ENCODE measurements around the gene CYP4Z1.
"Not testable (repeated sequence)": the region's sequence is repeated elsewhere in the genome, so short reads cannot be mapped to it uniquely, and the experiment has no call there.

CYP4Z1 gene, protein sequence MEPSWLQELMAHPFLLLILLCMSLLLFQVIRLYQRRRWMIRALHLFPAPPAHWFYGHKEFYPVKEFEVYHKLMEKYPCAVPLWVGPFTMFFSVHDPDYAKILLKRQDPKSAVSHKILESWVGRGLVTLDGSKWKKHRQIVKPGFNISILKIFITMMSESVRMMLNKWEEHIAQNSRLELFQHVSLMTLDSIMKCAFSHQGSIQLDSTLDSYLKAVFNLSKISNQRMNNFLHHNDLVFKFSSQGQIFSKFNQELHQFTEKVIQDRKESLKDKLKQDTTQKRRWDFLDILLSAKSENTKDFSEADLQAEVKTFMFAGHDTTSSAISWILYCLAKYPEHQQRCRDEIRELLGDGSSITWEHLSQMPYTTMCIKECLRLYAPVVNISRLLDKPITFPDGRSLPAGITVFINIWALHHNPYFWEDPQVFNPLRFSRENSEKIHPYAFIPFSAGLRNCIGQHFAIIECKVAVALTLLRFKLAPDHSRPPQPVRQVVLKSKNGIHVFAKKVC

DNA sequence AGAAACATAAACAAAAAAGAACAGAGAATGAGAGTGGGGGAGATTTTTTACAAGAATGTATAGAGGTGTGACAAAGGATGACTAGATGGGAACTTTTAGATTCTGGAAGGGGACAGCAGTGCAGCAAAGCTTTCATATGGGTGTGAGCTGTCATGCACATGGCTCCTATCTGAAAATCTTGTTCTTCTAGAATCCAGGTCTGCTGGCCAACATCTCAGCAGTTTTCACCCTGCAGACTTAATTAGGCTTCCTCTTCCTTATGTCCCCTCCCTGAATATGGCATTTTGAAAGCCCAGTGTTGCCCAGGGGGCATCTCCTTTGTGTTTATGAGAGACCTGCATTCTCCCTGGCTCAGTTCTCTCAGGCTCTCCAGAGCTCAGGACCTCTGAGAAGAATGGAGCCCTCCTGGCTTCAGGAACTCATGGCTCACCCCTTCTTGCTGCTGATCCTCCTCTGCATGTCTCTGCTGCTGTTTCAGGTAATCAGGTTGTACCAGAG, at the start of gene CYP4Z1:
TSS of gene CYP4Z1 (plus strand) at position 135 of the 498 bp plus-strand sequence. CDS start at position 395, 260 bp downstream.
- no peak for DNase-seq
- no peaks in the 10 kb centered on the region for H3K4me1 Mint-ChIP-seq (ENCODE audit: low read depth)
- H3K36me3 Mint-ChIP-seq (ENCODE audit: low read depth), result no peaks in the 10 kb centered on the region
- H3K9me3 Mint-ChIP-seq, result no peaks in the 10 kb centered on the region
- H3K4me3 Mint-ChIP-seq, result no peak within 1 kb of the TSS
- H3K27me3 Mint-ChIP-seq, result peaks cover 33% of the 10 kb centered on the region
- no peak within 1 kb of the TSS for H3K27ac Mint-ChIP-seq

DNA sequence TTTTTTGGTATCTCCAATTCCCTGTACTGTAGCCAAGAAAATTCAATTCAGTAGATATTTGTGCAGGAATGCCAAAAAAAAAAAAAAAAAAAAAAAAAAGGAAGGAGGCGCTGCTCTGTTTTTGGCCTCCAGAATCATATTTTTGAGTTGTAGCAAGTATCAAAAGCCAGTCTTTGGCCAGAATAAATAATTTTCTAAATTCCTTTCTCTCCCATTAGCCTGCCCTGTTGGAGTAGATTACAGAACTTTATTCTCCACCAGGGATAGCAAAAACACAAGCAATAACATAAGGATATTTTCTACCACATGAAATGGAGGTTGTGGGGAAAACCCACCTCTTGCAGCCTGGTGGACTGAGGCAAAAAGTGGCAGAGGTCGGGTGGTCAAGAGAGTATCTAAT, 46.0 kb upstream of the CYP4Z1 start:
- H3K36me3 Mint-ChIP-seq (ENCODE audit: low read depth), result no peaks in the 10 kb centered on the region
- no peak overlapping the region for H3K4me3 Mint-ChIP-seq
- no peak overlapping the region for H3K27ac Mint-ChIP-seq
- H3K9me3 Mint-ChIP-seq, result no peaks in the 10 kb centered on the region
- H3K27me3 Mint-ChIP-seq, result peaks cover 47% of the 10 kb centered on the region
- no peak for DNase-seq
- H3K4me1 Mint-ChIP-seq (ENCODE audit: low read depth), result no peaks in the 10 kb centered on the region

DNA sequence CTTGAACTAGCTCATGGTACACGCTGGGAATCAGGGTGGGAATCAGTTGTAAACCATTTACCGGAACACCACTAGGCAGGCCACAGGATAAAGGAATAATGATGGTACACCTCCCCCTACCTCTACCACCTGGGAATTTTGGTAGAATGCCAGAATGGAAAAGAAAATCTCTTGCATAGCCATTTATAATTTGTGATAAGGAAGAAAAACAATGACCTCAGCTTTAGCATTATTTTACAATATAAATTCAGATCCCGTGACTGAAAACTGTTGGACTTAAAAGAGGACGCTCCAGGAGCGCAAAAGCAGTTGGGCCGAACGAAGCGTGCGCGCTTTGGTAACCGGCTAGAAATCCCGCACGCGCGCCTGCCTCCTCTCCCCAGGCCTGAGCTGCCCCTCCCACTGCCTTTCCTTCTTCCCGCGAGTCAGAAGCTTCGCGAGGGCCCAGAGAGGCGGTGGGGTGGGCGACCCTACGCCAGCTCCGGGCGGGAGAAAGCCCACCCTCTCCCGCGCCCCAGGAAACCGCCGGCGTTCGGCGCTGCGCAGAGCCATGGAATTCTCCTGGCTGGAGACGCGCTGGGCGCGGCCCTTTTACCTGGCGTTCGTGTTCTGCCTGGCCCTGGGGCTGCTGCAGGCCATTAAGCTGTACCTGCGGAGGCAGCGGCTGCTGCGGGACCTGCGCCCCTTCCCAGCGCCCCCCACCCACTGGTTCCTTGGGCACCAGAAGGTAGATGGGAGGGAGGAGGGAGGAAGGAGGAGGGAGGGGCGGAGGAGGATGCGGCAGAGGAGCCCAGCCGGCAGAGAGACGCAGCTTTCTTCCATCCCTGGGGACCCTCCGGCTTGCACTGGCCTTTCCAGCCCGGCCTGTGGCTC, 43.5 kb upstream of the CYP4Z1 start, which contains the start of gene CYP4X1:
TSS of gene CYP4X1 (plus strand) at position 402 of the 873 bp plus-strand sequence. CDS start at position 551, 149 bp downstream.
- H3K9me3 Mint-ChIP-seq, result no peaks in the 10 kb centered on the region
- no peak within 1 kb of the TSS for H3K27ac Mint-ChIP-seq
- H3K27me3 Mint-ChIP-seq, result peaks cover 45% of the 10 kb centered on the region
- H3K36me3 Mint-ChIP-seq (ENCODE audit: low read depth), result no peaks in the 10 kb centered on the region
- H3K4me1 Mint-ChIP-seq (ENCODE audit: low read depth), result no peaks in the 10 kb centered on the region
- H3K4me3 Mint-ChIP-seq, result no peak within 1 kb of the TSS
- no peak for DNase-seq

- no peak for DNase-seq
- Mint-ChIP-seq H3K4me3 (no peak overlapping the region), H3K4me1 (ENCODE audit: low read depth) (no peaks in the 10 kb centered on the region), H3K36me3 (ENCODE audit: low read depth) (no peaks in the 10 kb centered on the region), H3K27ac (no peak overlapping the region), H3K9me3 (no peaks in the 10 kb centered on the region), H3K27me3 (peaks cover 47% of the 10 kb centered on the region)
Observed at GRCh38 chr1:47024141-47024801, 42.8 kb upstream of the CYP4Z1 start.

- Mint-ChIP-seq H3K27me3 (peaks cover 27% of the 10 kb centered on the region), H3K4me1 (ENCODE audit: low read depth) (no peaks in the 10 kb centered on the region), H3K27ac (no peak overlapping the region), H3K4me3 (no peak overlapping the region), H3K9me3 (no peaks in the 10 kb centered on the region), H3K36me3 (ENCODE audit: low read depth) (no peaks in the 10 kb centered on the region)
- DNase-seq, result no peak
Observed at GRCh38 chr1:47030170-47030805, 36.7 kb upstream of the CYP4Z1 start.

DNA sequence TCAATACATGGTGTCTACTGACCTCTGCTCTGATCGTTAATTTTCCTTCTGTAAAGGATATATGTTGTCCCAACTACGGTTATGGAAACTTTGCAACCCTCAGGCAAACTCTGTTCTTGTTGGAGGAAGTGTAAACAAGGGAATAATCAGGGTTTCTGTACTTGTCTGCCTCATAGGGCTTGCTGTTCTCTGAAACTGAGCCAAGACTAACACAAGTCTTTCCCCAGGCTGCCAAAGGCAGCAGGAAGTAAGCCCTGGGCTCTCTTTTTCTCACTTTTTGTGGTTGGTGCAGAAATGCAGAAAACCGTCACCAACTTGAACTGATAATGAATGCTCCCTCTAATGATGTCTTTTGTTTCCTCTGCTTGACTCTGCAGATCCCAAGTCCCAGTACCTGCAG, 36.0 kb upstream of the CYP4Z1 start:
- peaks cover 25% of the 10 kb centered on the region for H3K27me3 Mint-ChIP-seq
- no peak for DNase-seq
- H3K4me1 Mint-ChIP-seq (ENCODE audit: low read depth), result no peaks in the 10 kb centered on the region
- H3K9me3 Mint-ChIP-seq, result no peaks in the 10 kb centered on the region
- H3K27ac Mint-ChIP-seq, result no peak overlapping the region
- no peaks in the 10 kb centered on the region for H3K36me3 Mint-ChIP-seq (ENCODE audit: low read depth)
- H3K4me3 Mint-ChIP-seq, result no peak overlapping the region

DNA sequence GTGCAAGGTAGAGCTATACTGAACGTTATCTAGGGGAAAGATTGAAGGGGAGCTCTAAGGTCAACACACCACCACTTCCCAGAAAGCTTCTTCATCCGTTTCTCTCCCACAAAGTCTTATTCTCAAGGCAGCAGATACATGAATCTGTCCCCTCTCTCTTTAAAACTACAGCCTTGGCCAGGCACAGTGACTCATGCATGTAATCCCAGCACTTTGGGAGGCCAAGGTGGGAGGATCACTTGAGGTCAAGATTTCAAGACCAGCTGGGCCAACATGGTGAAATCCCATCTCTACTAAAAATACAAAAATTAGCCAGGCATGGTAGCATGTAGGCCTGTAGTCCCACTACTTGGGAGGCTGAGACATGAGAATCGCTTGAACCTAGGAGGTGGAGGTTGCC, 35.4 kb upstream of the CYP4Z1 start:
- no peak for DNase-seq
- Mint-ChIP-seq H3K4me1 (ENCODE audit: low read depth) (no peaks in the 10 kb centered on the region), H3K27ac (no peak overlapping the region), H3K9me3 (no peaks in the 10 kb centered on the region), H3K4me3 (no peak overlapping the region), H3K36me3 (ENCODE audit: low read depth) (no peaks in the 10 kb centered on the region), H3K27me3 (peaks cover 25% of the 10 kb centered on the region)

- Mint-ChIP-seq H3K27me3 (peaks cover 20% of the 10 kb centered on the region), H3K9me3 (no peaks in the 10 kb centered on the region), H3K36me3 (ENCODE audit: low read depth) (no peaks in the 10 kb centered on the region), H3K4me3 (no peak overlapping the region), H3K27ac (no peak overlapping the region), H3K4me1 (ENCODE audit: low read depth) (no peaks in the 10 kb centered on the region)
- DNase-seq, result no peak
Observed at GRCh38 chr1:47036764-47037163, 30.3 kb upstream of the CYP4Z1 start.

- H3K36me3 Mint-ChIP-seq (ENCODE audit: low read depth), result no peaks in the 10 kb centered on the region
- H3K9me3 Mint-ChIP-seq, result peaks cover 2% of the 10 kb centered on the region
- H3K4me1 Mint-ChIP-seq (ENCODE audit: low read depth), result no peaks in the 10 kb centered on the region
- no peak for DNase-seq
- H3K4me3 Mint-ChIP-seq, result no peak overlapping the region
- peaks cover 49% of the 10 kb centered on the region for H3K27me3 Mint-ChIP-seq
- no peak overlapping the region for H3K27ac Mint-ChIP-seq
Observed at GRCh38 chr1:47059376-47059775, 7.7 kb upstream of the CYP4Z1 start.

- not testable (repeated sequence) for DNase-seq; H3K36me3 Mint-ChIP-seq (ENCODE audit: low read depth); H3K27ac Mint-ChIP-seq; H3K4me3 Mint-ChIP-seq; H3K9me3 Mint-ChIP-seq; H3K4me1 Mint-ChIP-seq (ENCODE audit: low read depth)
- H3K27me3 Mint-ChIP-seq, result peaks cover 21% of the 10 kb centered on the region
Observed at GRCh38 chr1:47069080-47069479, 2.0 kb downstream of the CYP4Z1 start.

DNA sequence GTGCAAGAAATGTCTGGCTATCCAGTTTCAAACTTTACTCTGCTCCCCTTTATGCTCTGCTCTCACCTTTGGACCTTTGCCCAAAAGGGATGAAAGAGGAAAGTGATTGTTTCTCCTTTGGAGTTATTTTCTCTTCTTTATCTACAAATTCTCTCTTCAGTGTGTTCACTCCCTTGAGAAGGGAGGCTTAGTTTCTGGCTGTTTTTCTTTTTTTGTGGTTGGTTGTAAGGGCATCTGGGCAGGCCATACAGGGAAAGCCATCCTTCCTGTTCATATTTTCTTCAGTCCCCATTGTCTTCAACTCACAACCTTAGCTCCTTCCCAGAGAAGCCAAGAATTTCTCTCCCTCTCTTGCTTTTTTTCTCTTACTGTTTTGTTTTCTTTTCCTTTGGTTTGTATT, 2.5 kb downstream of the CYP4Z1 start:
- peaks cover 16% of the 10 kb centered on the region for H3K27me3 Mint-ChIP-seq
- H3K9me3 Mint-ChIP-seq; H3K36me3 Mint-ChIP-seq (ENCODE audit: low read depth); DNase-seq; H3K27ac Mint-ChIP-seq; H3K4me3 Mint-ChIP-seq; H3K4me1 Mint-ChIP-seq (ENCODE audit: low read depth): not testable (repeated sequence)

GRCh38 chr1:47089356-47089755, 22.3 kb downstream of the CYP4Z1 start:
- H3K27me3 Mint-ChIP-seq; H3K9me3 Mint-ChIP-seq; H3K4me3 Mint-ChIP-seq; H3K36me3 Mint-ChIP-seq (ENCODE audit: low read depth); H3K27ac Mint-ChIP-seq; H3K4me1 Mint-ChIP-seq (ENCODE audit: low read depth); DNase-seq: not testable (repeated sequence)

- not testable (repeated sequence) for H3K36me3 Mint-ChIP-seq (ENCODE audit: low read depth); H3K27me3 Mint-ChIP-seq; H3K9me3 Mint-ChIP-seq; H3K27ac Mint-ChIP-seq; DNase-seq; H3K4me3 Mint-ChIP-seq; H3K4me1 Mint-ChIP-seq (ENCODE audit: low read depth)
Observed at GRCh38 chr1:47091476-47091875, 24.4 kb downstream of the CYP4Z1 start.

DNA sequence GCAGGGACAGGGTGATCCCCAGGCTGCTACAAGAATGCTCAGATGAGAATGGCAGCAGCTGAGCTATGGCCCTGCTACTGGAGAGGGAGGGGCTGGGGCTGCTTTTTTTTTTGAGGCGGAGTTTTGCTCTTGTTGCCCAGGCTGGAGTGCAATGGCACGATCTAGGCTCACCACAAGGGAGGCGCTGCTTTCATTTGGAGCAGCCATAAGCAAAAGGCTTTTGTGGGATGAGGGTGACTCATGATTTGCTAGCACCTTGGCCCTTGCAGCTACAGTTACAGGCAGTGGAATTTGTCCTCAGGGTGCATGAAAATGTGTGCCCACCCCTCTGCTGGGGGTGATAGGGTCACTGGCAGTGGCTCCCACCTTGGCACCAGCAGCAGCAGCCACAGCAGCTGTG, 37.8 kb downstream of the CYP4Z1 start:
- H3K4me3 Mint-ChIP-seq, result no peak overlapping the region
- no peaks in the 10 kb centered on the region for H3K4me1 Mint-ChIP-seq (ENCODE audit: low read depth)
- no peak overlapping the region for H3K27ac Mint-ChIP-seq
- H3K9me3 Mint-ChIP-seq, result peaks cover 15% of the 10 kb centered on the region
- no peak for DNase-seq
- H3K27me3 Mint-ChIP-seq, result peaks cover 17% of the 10 kb centered on the region
- no peaks in the 10 kb centered on the region for H3K36me3 Mint-ChIP-seq (ENCODE audit: low read depth)
